Stimulated activated CD4-positive, alpha-beta T cell treated with anti-CD3 and anti-CD28 coated beads, Interleukin-1b, Interleukin-23, amount 100 ng/mL, for 48 hours (primary cell): ENCODE results near the gene BMP5.

Experiments
- DNase-seq: peaks from one replicate; pipeline ENCODE4 v3.0.0-alpha.2; 2020

Gene BMP5

DNA sequence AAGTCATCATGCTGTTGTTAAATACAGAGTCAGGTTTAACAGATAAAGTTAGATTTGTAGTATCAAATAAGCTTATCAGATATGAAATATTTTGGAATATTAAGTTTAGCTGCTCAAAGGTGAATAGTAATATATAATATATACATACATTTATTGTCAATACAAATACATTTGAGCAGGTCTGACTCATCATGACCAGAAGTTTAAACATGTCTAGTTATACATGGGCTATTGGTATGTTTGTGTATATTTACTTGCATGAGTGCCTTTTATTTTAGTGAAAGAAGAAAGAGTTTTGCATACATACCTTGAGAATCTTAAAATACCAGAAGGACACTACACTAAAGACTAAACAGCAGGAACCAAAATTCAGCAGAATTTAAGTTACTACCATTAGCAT, 76.8 kb downstream of the BMP5 start:
- no peak for DNase-seq

- no peak for DNase-seq
These were observed 81.1 kb downstream of the BMP5 start for GRCh38 chr6:55794136-55794812.

DNA sequence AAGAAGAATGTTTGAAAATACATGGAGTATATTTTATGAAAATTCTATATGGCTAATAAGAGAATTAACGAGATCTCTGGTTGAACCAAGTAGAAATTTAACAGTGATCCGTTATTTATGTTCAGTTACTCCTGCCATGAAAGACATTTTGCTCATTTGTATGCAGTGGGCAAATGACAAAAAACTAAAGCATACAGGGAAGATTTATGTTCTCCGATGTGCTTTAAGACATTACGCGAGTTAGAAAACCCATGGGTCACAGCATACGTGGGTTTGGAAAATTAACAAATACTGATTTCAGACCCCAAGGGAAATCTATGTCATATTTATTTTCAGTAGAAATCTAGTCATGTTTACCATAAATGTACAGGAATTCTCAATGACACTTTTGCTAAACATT, 90.1 kb downstream of the BMP5 start:
- no peak for DNase-seq

DNA sequence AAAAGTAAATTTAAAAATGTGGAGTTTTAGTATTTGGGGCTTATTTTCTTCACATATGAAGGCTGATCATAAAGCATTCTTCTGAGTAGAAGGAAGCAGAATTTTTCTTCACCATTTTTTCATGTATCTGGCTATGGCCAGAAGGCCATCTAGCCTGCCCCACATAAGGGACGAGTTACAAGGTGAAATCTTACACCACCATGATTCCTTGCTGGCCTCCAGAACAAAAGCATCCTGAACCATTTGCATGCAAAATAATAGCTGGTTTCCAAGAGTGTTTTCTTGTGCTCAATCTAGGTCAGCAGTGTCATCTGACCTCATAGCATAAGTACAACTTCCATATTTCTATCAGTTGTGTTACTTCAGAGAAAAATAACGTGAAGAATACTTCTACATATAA, 93.1 kb downstream of the BMP5 start:
- no peak for DNase-seq

GRCh38 chr6:55778705-55779104, 96.7 kb downstream of the BMP5 start:
- DNase-seq = no peak

GRCh38 chr6:55777469-55777868, 97.9 kb downstream of the BMP5 start:
- DNase-seq = no peak

- DNase-seq = no peak
These were observed 99.3 kb downstream of the BMP5 start for GRCh38 chr6:55776113-55776512.

- DNase-seq = no peak
These were observed 100.4 kb downstream of the BMP5 start for GRCh38 chr6:55775029-55775318.

DNA sequence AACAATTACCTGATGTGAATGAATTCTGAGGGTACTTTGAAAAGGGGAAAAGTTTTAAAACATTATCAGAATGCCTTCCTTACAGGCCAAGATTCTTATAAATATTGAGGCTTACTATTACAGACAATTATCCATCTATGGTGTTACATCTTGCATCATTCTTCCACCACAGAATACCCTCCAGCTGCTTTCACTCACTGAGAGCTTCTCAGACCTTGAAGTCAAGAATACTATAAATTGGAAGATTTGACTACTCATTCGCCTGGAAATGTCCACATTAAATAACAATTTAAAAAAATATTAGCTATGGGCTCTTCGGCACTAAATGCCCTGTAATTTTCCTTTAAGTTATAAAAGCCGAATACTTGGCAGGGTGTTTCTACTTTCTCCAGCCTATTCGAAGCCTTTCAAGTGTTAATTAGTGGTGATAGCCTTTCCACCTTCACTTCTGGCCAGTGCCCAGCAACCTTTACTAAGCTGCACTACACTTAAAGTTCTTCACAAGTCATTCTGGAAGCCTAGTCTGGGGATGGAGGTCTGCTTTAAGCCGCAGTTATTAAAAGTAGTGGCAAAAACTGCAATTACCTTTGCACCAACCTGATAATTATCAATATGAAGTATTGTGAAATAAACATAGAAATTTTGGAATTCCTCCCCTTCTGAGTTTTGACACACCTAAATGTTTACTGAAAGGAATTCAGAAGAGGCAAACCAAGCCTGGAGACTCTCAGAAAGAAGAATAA, 100.9 kb downstream of the BMP5 start:
- no peak for DNase-seq

DNA sequence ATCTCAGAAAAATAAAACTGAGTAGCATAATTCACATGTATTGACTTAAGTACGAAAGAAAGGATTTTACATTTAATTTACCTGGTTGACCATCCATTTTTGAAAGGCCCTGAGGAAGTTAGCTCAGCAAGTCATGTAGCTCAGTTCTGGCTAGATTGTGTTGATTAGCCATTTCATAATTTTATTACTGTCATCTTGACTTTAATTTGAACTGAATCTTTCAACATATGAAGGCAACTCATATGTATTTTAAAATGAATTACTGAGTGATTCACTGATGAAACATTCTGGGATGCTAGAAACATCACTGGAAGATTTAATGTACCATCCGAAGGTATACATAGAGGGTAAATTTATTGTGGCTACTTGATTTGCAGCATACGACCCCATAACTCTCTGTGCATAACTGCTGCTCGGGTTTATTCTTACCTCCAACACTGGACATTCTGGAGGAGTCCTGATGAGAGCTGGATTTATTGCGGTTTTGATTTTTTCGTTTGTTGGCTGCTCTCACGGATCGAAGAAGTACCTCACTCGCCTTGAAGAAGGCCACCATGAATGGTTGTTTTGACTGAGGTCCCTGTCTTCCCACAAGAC, 101.7 kb downstream of the BMP5 start:
- no peak for DNase-seq

DNA sequence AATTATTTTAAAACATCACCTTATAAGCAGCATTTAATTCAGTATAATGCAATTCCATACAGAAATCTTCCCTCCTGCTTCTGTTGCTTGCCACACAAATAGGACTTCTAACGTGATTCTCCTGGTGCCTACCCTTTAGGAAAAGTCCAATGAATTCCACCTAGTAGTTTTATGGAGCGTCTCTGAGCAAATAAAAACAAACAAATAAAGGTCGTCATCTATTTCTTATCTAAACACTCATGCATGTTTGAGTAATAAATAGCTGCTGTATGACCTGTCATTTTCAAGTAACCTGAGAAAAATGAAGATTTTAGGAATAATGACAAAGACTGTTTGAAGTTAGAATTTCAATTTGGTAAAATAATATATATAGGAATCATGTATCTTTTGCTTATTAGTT, 102.7 kb downstream of the BMP5 start:
- DNase-seq = no peak

GRCh38 chr6:55759536-55759935, 115.9 kb downstream of the BMP5 start:
- DNase-seq = no peak

DNA sequence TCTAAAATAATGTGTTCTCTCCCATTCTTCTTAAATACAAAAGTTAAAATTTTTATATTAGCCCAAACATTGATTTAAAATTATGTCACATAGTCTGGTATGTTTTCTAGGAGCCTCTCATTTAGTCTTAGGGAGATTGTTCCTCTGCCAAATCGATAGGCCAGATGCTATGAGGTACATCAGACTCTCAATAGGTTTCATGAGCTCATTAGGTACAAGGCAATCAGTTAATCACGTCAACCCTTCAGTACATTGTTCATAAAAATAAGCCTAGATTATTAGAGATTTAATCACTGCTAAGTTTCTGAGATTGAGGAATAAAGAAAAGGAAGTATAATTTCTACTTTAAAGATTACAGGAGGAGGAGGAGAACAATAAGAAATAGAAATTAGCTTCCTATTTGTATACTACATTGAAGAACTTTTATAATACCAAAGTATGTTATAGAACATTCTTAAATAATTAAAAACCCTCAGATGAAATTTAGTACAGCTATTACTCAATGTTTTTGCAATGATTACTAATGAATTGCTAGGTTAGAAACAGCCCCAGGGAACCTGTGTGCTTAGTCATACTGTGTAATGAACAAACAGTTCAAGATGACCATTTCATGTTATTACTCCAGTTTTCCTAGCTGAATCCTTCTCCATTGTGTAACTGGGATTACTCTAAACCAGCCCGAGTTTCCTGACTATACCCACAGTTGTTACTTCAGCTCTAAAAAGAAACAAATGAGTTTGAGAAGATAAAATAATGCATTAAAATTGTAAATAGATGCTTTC, 117.0 kb downstream of the BMP5 start:
- no peak for DNase-seq

GRCh38 chr6:55756531-55757031, 118.8 kb downstream of the BMP5 start:
- DNase-seq = no peak

DNA sequence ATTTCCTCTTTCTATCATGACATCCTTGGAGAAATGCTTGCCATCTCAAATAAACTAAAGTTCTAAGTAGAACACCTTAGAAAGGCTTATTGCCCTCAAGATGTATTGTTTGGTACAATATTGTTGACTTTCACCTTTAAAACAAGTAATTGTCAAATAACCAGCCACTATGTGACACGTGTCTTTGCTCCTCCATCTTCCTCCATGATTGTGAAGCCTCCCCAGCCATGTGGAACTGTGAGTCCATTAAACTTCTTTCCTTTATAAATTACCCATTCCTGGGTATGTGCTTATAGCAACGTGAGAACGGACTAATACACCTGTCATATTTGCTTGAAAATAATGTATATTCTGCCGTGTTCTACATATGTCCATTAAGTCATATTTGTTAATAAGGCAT, 126.5 kb downstream of the BMP5 start:
- DNase-seq = no peak

GRCh38 chr6:55746473-55746872, 128.9 kb downstream of the BMP5 start:
- DNase-seq = no peak

GRCh38 chr6:55734256-55734655, 141.1 kb downstream of the BMP5 start:
- no peak for DNase-seq

DNA sequence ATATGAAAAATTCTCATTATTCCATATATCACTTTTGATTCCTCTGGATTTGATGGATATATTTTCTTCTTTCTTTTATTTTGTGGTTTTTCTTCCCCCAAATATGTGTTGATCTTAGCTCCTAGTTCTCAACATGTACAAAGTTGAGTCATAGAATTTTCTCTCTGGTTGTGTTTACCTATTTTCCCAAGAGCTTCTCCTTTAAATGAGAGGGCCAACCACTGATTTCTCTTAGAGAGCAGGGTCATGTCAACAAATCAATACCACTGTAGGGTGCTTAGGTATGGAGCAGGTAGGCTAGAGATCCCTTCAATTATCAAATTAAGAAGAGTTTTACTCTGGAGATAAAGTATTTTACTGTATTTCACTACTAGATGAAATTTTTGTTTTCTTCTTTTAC, 145.7 kb downstream of the BMP5 start:
- DNase-seq = no peak

GRCh38 chr6:55726144-55726543, 149.2 kb downstream of the BMP5 start:
- no peak for DNase-seq

- no peak for DNase-seq
These were observed 160.6 kb downstream of the BMP5 start for GRCh38 chr6:55714831-55715230.

GRCh38 chr6:55713436-55713835, 162.0 kb downstream of the BMP5 start:
- no peak for DNase-seq

GRCh38 chr6:55708711-55709110, 166.7 kb downstream of the BMP5 start:
- no peak for DNase-seq
